Inflammatory macrophage treated with lipopolysaccharide for 1 hour (primary cell): ENCODE data around the gene MTTP.
"Not testable (repeated sequence)": the region's sequence is repeated elsewhere in the genome, so short reads cannot be mapped to it uniquely, and the experiment has no call there.

Experiments used
- DNase-seq, 2 donors: peaks; one replicate each; pipeline ENCODE4 v3.0.0-alpha.2; 2020 to 2022

The MTTP gene

GRCh38 chr4:99574530-99575324, at the start of gene MTTP:
Gene MTTP, plus strand, starts transcription at chr4:99574824. Its CDS starts 86 bp downstream, at chr4:99574910.
- peak; percentile 12 to 33 for DNase-seq

- DNase-seq: peak in 1 of 2 donors; percentile 6
Observed at GRCh38 chr4:99529228-99529627, 45.4 kb upstream of the MTTP start.

- DNase-seq: no peak
Observed at GRCh38 chr4:99529956-99530355, 44.7 kb upstream of the MTTP start.

- DNase-seq: not testable (repeated sequence)
Observed at GRCh38 chr4:99534699-99535098, 39.9 kb upstream of the MTTP start.

- no peak for DNase-seq
Observed at GRCh38 chr4:99536271-99536670, 38.4 kb upstream of the MTTP start.

- no peak for DNase-seq
Observed at GRCh38 chr4:99536848-99537247, 37.8 kb upstream of the MTTP start.

GRCh38 chr4:99537674-99538073, 37.0 kb upstream of the MTTP start:
- DNase-seq: no peak

- peak in 1 of 2 donors; percentile 1 for DNase-seq
Observed at GRCh38 chr4:99540277-99540939, 34.2 kb upstream of the MTTP start.

- DNase-seq: no peak
Observed at GRCh38 chr4:99552872-99553271, 21.8 kb upstream of the MTTP start.

- DNase-seq: peak; percentile 96 to 98
Observed at GRCh38 chr4:99563310-99564186, 11.1 kb upstream of the MTTP start, which contains the start of gene TRMT10A. Gene TRMT10A, minus strand, starts transcription at chr4:99564039. Its CDS starts 4,701 bp downstream, at chr4:99559338.

GRCh38 chr4:99564921-99565320, 9.7 kb upstream of the MTTP start:
- DNase-seq: no peak

GRCh38 chr4:99571883-99572282, 2.7 kb upstream of the MTTP start:
- DNase-seq: no peak

- no peak for DNase-seq
Observed at GRCh38 chr4:99572527-99573240, 1.9 kb upstream of the MTTP start.

GRCh38 chr4:99573735-99574368, 772 bp upstream of the MTTP start:
- no peak for DNase-seq

- DNase-seq: no peak
Observed at GRCh38 chr4:99578714-99579113, 4.1 kb downstream of the MTTP start.

GRCh38 chr4:99585516-99585915, 10.9 kb downstream of the MTTP start:
- DNase-seq: no peak

GRCh38 chr4:99586322-99586721, 11.7 kb downstream of the MTTP start:
- DNase-seq: no peak

GRCh38 chr4:99586797-99587196, 12.2 kb downstream of the MTTP start:
- DNase-seq: no peak

GRCh38 chr4:99587309-99587708, 12.7 kb downstream of the MTTP start:
- DNase-seq: no peak

GRCh38 chr4:99587803-99588202, 13.2 kb downstream of the MTTP start:
- DNase-seq: no peak

- no peak for DNase-seq
Observed at GRCh38 chr4:99591757-99592156, 17.1 kb downstream of the MTTP start.
